Effector memory CD4-positive, alpha-beta T cell (primary cell): ENCODE measurements around the gene PCSK2.

Source experiments
- DNase-seq, 3 donors: peaks; one replicate each; pipeline ENCODE4 v3.0.0-alpha.2; 2020
- H3K27ac ChIP-seq: 2 replicates; pipeline ENCODE4 v1.7.0; 2013; ENCODE audit warnings: mild to moderate bottlenecking, low read length, moderate library complexity; ENCODE audit not compliant: insufficient read depth, poor library complexity, severe bottlenecking
- H3K27me3 ChIP-seq: replicated peaks from 2 replicates; pipeline ENCODE4 v1.7.0; 2013; ENCODE audit warnings: mild to moderate bottlenecking, low read length; ENCODE audit not compliant: insufficient read depth, control insufficient read depth, poor library complexity, severe bottlenecking
- H3K36me3 ChIP-seq: 2 replicates; pipeline ENCODE4 v1.7.0; 2013; ENCODE audit warnings: mild to moderate bottlenecking, low read length, moderate library complexity; ENCODE audit not compliant: control insufficient read depth, insufficient read depth
- H3K4me1 ChIP-seq: 2 replicates; pipeline ENCODE4 v1.7.0; 2013; ENCODE audit warnings: low read length, mild to moderate bottlenecking; ENCODE audit not compliant: control insufficient read depth, insufficient read depth, poor library complexity, severe bottlenecking
- H3K4me3 ChIP-seq: 2 replicates; pipeline ENCODE4 v1.7.0; 2013; ENCODE audit warnings: low read length, low read depth, mild to moderate bottlenecking; ENCODE audit not compliant: insufficient read depth, poor library complexity, severe bottlenecking
- H3K9me3 ChIP-seq: 2 replicates; pipeline ENCODE4 v1.7.0; 2013; ENCODE audit warnings: mild to moderate bottlenecking, low read length, moderate library complexity; ENCODE audit not compliant: control insufficient read depth

The PCSK2 gene

GRCh38 chr20:17504898-17505635, 278.2 kb downstream of the PCSK2 start:
- peak overlapping the region; percentile 57 for H3K4me3 ChIP-seq
- no peaks in the 10 kb centered on the region for H3K27me3 ChIP-seq
- peak overlapping the region; percentile 37 for H3K27ac ChIP-seq
- H3K36me3 ChIP-seq: no peaks in the 10 kb centered on the region
- H3K9me3 ChIP-seq: no peaks in the 10 kb centered on the region
- peak; percentile 19 to 38 (median 28) for DNase-seq
- H3K4me1 ChIP-seq: peaks cover 11% of the 10 kb centered on the region

- Histone ChIP-seq H3K4me3 (peak overlapping the region; percentile 57), H3K4me1 (peaks cover 11% of the 10 kb centered on the region), H3K36me3 (no peaks in the 10 kb centered on the region), H3K27me3 (no peaks in the 10 kb centered on the region), H3K27ac (peak overlapping the region; percentile 37), H3K9me3 (no peaks in the 10 kb centered on the region)
- DNase-seq: peak; percentile 3 to 17 (median 11)
Measured at GRCh38 chr20:17505636-17506517, 279.0 kb downstream of the PCSK2 start.

- H3K4me3 ChIP-seq: no peak overlapping the region
- no peaks in the 10 kb centered on the region for H3K36me3 ChIP-seq
- no peaks in the 10 kb centered on the region for H3K9me3 ChIP-seq
- no peaks in the 10 kb centered on the region for H3K27me3 ChIP-seq
- no peak overlapping the region for H3K27ac ChIP-seq
- peaks cover 18% of the 10 kb centered on the region for H3K4me1 ChIP-seq
- no peak for DNase-seq
Measured at GRCh38 chr20:17507032-17507431, 280.2 kb downstream of the PCSK2 start.

- Histone ChIP-seq H3K9me3 (no peaks in the 10 kb centered on the region), H3K27me3 (no peaks in the 10 kb centered on the region), H3K36me3 (no peaks in the 10 kb centered on the region), H3K4me3 (no peak overlapping the region), H3K4me1 (peaks cover 18% of the 10 kb centered on the region), H3K27ac (no peak overlapping the region)
- no peak for DNase-seq
Measured at GRCh38 chr20:17507531-17507930, 280.7 kb downstream of the PCSK2 start.

- Histone ChIP-seq H3K27ac (no peak overlapping the region), H3K4me1 (peaks cover 16% of the 10 kb centered on the region), H3K4me3 (no peak overlapping the region), H3K27me3 (no peaks in the 10 kb centered on the region), H3K36me3 (no peaks in the 10 kb centered on the region), H3K9me3 (no peaks in the 10 kb centered on the region)
- DNase-seq: no peak
Measured at GRCh38 chr20:17508756-17509155, 281.9 kb downstream of the PCSK2 start.

GRCh38 chr20:17510548-17510947, 283.7 kb downstream of the PCSK2 start:
- Histone ChIP-seq H3K4me1 (peaks cover 14% of the 10 kb centered on the region), H3K9me3 (no peaks in the 10 kb centered on the region), H3K27me3 (no peaks in the 10 kb centered on the region), H3K27ac (no peak overlapping the region), H3K36me3 (no peaks in the 10 kb centered on the region), H3K4me3 (no peak overlapping the region)
- no peak for DNase-seq

- H3K4me1 ChIP-seq: peaks cover 7% of the 10 kb centered on the region
- H3K4me3 ChIP-seq: no peak overlapping the region
- no peaks in the 10 kb centered on the region for H3K9me3 ChIP-seq
- no peaks in the 10 kb centered on the region for H3K27me3 ChIP-seq
- H3K27ac ChIP-seq: no peak overlapping the region
- H3K36me3 ChIP-seq: no peaks in the 10 kb centered on the region
- DNase-seq: no peak
Measured at GRCh38 chr20:17511401-17511800, 284.6 kb downstream of the PCSK2 start.

- Histone ChIP-seq H3K9me3 (no peaks in the 10 kb centered on the region), H3K4me3 (no peak overlapping the region), H3K4me1 (peaks cover 7% of the 10 kb centered on the region), H3K36me3 (no peaks in the 10 kb centered on the region), H3K27ac (no peak overlapping the region), H3K27me3 (no peaks in the 10 kb centered on the region)
- no peak for DNase-seq
Measured at GRCh38 chr20:17513939-17514338, 287.1 kb downstream of the PCSK2 start.

GRCh38 chr20:17515053-17515452, 288.2 kb downstream of the PCSK2 start:
- DNase-seq: no peak
- H3K36me3 ChIP-seq: no peaks in the 10 kb centered on the region
- peaks cover 7% of the 10 kb centered on the region for H3K4me1 ChIP-seq
- H3K27me3 ChIP-seq: no peaks in the 10 kb centered on the region
- H3K27ac ChIP-seq: no peak overlapping the region
- no peak overlapping the region for H3K4me3 ChIP-seq
- no peaks in the 10 kb centered on the region for H3K9me3 ChIP-seq
